Measurements from ENCODE around the gene CLOCK. TPM values are rescaled to one million over a fixed set of nuclear protein-coding genes. Genes with fewer than 3 reads are reported as not detected.
A peak's percentile ranks its signal among the peaks of the same experiment; 100 is the strongest.

The CLOCK gene
- total and polyA plus RNA-seq, 9 of the 15 experiments (the other 6 are each of a cell fraction or from before 2014, with no cell fraction given), result 3.7 to 14.4 (median 9.4) TPM

DNA sequence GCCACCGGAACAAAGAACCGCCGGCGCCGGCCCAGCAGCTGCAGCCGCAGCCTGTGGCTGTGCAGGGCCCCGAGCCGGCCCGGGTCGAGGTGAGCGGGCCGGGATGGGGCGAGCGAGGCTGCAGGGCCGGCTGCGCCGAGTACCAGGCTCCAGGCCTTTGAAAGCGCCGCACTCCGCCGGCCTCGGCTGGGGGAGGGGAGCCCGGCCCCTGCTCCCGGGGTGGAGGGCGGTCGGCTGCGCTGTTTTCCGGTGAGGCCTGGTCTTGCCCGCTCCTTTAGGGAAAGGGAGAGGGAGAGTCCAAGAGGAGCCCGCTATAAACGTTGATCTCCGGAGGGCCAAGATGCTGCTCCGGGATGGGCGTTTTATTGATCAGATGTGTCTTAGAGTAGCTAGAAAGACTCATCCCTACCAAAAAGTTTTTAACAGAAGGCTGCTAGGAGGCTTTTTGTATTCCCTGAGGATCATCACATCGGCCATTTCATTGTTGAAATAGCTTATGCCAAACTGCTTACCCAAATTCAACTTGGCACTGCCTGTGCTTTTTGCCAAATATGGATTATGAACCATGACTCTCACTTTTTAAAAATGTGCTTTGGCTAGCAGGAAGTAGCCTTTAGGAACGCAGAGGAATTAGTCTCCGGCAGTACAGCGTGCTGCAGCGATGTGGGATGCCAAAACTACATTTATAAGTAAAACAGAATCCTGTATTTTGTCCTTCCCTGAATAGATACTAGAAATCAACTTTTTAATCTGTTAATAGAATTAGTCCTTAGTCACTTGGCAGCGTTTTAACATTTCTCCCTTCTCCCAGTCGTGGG is 150.2 kb downstream of the CLOCK start (continued):
- TF ChIP-seq KLF10 (CRISPR knock-in tag; IDR thresholded peaks at IDR 0.05), result no peak
- TF ChIP-seq, protein P1, sequence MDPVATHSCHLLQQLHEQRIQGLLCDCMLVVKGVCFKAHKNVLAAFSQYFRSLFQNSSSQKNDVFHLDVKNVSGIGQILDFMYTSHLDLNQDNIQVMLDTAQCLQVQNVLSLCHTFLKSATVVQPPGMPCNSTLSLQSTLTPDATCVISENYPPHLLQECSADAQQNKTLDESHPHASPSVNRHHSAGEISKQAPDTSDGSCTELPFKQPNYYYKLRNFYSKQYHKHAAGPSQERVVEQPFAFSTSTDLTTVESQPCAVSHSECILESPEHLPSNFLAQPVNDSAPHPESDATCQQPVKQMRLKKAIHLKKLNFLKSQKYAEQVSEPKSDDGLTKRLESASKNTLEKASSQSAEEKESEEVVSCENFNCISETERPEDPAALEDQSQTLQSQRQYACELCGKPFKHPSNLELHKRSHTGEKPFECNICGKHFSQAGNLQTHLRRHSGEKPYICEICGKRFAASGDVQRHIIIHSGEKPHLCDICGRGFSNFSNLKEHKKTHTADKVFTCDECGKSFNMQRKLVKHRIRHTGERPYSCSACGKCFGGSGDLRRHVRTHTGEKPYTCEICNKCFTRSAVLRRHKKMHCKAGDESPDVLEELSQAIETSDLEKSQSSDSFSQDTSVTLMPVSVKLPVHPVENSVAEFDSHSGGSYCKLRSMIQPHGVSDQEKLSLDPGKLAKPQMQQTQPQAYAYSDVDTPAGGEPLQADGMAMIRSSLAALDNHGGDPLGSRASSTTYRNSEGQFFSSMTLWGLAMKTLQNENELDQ (CRISPR knock-in tag; IDR thresholded peaks at IDR 0.05; ENCODE audit: borderline replicate concordance), result no peak
- TF ChIP-seq, protein P2, sequence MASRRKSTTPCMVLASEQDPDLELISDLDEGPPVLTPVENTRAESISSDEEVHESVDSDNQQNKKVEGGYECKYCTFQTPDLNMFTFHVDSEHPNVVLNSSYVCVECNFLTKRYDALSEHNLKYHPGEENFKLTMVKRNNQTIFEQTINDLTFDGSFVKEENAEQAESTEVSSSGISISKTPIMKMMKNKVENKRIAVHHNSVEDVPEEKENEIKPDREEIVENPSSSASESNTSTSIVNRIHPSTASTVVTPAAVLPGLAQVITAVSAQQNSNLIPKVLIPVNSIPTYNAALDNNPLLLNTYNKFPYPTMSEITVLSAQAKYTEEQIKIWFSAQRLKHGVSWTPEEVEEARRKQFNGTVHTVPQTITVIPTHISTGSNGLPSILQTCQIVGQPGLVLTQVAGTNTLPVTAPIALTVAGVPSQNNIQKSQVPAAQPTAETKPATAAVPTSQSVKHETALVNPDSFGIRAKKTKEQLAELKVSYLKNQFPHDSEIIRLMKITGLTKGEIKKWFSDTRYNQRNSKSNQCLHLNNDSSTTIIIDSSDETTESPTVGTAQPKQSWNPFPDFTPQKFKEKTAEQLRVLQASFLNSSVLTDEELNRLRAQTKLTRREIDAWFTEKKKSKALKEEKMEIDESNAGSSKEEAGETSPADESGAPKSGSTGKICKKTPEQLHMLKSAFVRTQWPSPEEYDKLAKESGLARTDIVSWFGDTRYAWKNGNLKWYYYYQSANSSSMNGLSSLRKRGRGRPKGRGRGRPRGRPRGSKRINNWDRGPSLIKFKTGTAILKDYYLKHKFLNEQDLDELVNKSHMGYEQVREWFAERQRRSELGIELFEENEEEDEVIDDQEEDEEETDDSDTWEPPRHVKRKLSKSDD (conservative IDR thresholded peaks at IDR 0.05; ENCODE audit: low read length), result no peak
- TF ChIP-seq SLC30A9 (CRISPR knock-in tag; IDR thresholded peaks at IDR 0.05), result 0 out of 2 replicates have a peak, but pooled peaks have one; percentile 58
- peak; percentile 34 for TF ChIP-seq ASH1L (IDR thresholded peaks at IDR 0.05; ENCODE audit: borderline replicate concordance, low read depth, partially characterized antibody)
- TF ChIP-seq, protein P3, sequence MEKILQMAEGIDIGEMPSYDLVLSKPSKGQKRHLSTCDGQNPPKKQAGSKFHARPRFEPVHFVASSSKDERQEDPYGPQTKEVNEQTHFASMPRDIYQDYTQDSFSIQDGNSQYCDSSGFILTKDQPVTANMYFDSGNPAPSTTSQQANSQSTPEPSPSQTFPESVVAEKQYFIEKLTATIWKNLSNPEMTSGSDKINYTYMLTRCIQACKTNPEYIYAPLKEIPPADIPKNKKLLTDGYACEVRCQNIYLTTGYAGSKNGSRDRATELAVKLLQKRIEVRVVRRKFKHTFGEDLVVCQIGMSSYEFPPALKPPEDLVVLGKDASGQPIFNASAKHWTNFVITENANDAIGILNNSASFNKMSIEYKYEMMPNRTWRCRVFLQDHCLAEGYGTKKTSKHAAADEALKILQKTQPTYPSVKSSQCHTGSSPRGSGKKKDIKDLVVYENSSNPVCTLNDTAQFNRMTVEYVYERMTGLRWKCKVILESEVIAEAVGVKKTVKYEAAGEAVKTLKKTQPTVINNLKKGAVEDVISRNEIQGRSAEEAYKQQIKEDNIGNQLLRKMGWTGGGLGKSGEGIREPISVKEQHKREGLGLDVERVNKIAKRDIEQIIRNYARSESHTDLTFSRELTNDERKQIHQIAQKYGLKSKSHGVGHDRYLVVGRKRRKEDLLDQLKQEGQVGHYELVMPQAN (IDR thresholded peaks at IDR 0.05; ENCODE audit: borderline replicate concordance), result peak; percentile 14; the same call in 1 of the 2 replicates
- peak; percentile 62 for TF ChIP-seq CHD1 (IDR thresholded peaks at IDR 0.05; ENCODE audit: low read length)
- TF ChIP-seq, protein P4, sequence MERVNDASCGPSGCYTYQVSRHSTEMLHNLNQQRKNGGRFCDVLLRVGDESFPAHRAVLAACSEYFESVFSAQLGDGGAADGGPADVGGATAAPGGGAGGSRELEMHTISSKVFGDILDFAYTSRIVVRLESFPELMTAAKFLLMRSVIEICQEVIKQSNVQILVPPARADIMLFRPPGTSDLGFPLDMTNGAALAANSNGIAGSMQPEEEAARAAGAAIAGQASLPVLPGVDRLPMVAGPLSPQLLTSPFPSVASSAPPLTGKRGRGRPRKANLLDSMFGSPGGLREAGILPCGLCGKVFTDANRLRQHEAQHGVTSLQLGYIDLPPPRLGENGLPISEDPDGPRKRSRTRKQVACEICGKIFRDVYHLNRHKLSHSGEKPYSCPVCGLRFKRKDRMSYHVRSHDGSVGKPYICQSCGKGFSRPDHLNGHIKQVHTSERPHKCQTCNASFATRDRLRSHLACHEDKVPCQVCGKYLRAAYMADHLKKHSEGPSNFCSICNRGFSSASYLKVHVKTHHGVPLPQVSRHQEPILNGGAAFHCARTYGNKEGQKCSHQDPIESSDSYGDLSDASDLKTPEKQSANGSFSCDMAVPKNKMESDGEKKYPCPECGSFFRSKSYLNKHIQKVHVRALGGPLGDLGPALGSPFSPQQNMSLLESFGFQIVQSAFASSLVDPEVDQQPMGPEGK (CRISPR knock-in tag; IDR thresholded peaks at IDR 0.05; ENCODE audit: borderline replicate concordance), result no peak
- no peak for TF ChIP-seq SMC3 (conservative IDR thresholded peaks at IDR 0.05; ENCODE audit: insufficient read depth, low read depth, low read length)
- TF ChIP-seq RBBP5 (IDR thresholded peaks at IDR 0.05; ENCODE audit: borderline replicate concordance, insufficient read depth, low read length, poor library complexity, severe bottlenecking), result peak; percentile 30
- TF ChIP-seq NFE2 (IDR thresholded peaks at IDR 0.05; ENCODE audit: low read depth), result peak; percentile 27; the same call in 1 of the 2 replicates
- no peak for TF ChIP-seq ZNF77 (CRISPR knock-in tag; IDR thresholded peaks at IDR 0.05)
- TF ChIP-seq, protein P5, sequence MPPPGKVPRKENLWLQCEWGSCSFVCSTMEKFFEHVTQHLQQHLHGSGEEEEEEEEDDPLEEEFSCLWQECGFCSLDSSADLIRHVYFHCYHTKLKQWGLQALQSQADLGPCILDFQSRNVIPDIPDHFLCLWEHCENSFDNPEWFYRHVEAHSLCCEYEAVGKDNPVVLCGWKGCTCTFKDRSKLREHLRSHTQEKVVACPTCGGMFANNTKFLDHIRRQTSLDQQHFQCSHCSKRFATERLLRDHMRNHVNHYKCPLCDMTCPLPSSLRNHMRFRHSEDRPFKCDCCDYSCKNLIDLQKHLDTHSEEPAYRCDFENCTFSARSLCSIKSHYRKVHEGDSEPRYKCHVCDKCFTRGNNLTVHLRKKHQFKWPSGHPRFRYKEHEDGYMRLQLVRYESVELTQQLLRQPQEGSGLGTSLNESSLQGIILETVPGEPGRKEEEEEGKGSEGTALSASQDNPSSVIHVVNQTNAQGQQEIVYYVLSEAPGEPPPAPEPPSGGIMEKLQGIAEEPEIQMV (tag; conservative IDR thresholded peaks at IDR 0.05; ENCODE audit: low read depth), result no peak
- TF ChIP-seq NEUROD1 (IDR thresholded peaks at IDR 0.05; ENCODE audit: borderline replicate concordance, low read depth, low read length, partially characterized antibody), result no peak

Measured in K562 (cell line).